Nephron (organoid): ENCODE data around the gene PLCL2.

Experiments used
- H3K27ac Mint-ChIP-seq, 3 experiments: 2 replicates each; pipeline ENCODE4 v1.8.0; 2020; ENCODE audit warnings: mixed read lengths in 3 of 3, mild to moderate bottlenecking in 2 of 3, moderate library complexity in 1 of 3
- H3K27me3 Mint-ChIP-seq: 2 replicates; pipeline ENCODE4 v1.8.0; 2021; ENCODE audit warnings: low read depth, mild to moderate bottlenecking, moderate library complexity, mixed read lengths
- H3K36me3 Mint-ChIP-seq: 2 replicates; pipeline ENCODE4 v1.8.0; 2020; ENCODE audit warnings: low read depth, mixed read lengths
- H3K4me1 Mint-ChIP-seq: 2 replicates; pipeline ENCODE4 v1.8.0; 2020; ENCODE audit warnings: mixed read lengths
- H3K4me3 Mint-ChIP-seq, 3 experiments: 2 replicates each; pipeline ENCODE4 v1.8.0; 2020; ENCODE audit warnings: mild to moderate bottlenecking in 3 of 3, mixed read lengths in 3 of 3, moderate library complexity in 2 of 3
- H3K9me3 Mint-ChIP-seq: 2 replicates; pipeline ENCODE4 v1.8.0; 2020; ENCODE audit warnings: mixed read lengths
- TF ChIP-seq, protein P1 (sequence below), 3 experiments: fragments of 200-600 bp; sonication (generic); IDR thresholded peaks; one replicate each; pipeline ENCODE4 v1.5.0; 2021; ENCODE audit warnings: antibody characterized with exemption in 3 of 3; ENCODE audit not compliant: unreplicated experiment in 3 of 3

Gene PLCL2

DNA sequence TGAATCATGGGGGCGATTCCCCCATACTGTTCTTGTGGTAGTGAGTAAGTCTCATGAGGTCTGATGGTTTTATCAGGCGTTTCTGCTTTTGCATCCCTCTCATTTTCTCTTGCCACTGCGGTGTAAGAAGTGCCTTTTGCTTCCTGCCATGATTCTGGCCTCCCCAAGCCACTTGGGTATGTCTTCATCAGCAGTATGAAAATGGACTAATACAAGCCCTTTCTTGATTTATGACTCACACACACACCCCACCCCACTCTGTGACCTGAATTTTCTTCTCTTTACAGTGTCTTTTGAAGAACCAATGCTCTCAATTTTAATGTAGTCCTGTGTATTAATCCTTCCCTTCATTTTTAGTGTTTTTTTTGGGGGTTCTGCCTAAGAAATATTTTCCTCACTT lies 244.8 kb downstream of the PLCL2 start:
- H3K36me3 Mint-ChIP-seq = peaks cover 4% of the 10 kb centered on the region
- no peak overlapping the region for H3K27ac Mint-ChIP-seq
- TF ChIP-seq, protein P1, sequence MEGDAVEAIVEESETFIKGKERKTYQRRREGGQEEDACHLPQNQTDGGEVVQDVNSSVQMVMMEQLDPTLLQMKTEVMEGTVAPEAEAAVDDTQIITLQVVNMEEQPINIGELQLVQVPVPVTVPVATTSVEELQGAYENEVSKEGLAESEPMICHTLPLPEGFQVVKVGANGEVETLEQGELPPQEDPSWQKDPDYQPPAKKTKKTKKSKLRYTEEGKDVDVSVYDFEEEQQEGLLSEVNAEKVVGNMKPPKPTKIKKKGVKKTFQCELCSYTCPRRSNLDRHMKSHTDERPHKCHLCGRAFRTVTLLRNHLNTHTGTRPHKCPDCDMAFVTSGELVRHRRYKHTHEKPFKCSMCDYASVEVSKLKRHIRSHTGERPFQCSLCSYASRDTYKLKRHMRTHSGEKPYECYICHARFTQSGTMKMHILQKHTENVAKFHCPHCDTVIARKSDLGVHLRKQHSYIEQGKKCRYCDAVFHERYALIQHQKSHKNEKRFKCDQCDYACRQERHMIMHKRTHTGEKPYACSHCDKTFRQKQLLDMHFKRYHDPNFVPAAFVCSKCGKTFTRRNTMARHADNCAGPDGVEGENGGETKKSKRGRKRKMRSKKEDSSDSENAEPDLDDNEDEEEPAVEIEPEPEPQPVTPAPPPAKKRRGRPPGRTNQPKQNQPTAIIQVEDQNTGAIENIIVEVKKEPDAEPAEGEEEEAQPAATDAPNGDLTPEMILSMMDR (IDR thresholded peaks at IDR 0.05; ENCODE audit: unreplicated experiment in 3 of 3) = no peak
- no peaks in the 10 kb centered on the region for H3K4me1 Mint-ChIP-seq
- H3K27me3 Mint-ChIP-seq = peaks cover 4% of the 10 kb centered on the region
- peaks cover 14% of the 10 kb centered on the region for H3K9me3 Mint-ChIP-seq
- no peak overlapping the region for H3K4me3 Mint-ChIP-seq

DNA sequence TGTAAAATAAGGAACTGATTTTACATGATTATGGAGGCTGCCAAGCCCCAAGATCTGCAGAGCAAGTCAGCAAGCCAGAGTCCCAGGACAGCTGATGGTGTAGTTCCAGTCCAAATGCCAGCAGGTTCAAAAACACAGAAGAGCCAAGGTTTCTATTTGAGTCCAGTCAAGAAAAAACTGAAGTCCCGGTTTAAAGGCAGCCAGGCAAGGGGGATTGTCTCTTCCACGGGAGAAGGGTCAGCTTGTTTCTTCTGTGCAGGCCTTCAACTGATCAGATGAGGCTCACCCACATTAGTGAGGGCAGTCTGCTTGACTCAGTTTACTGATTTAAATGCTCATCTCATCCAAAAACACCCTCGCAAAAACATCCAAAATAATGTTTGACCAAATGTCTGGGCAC lies 246.2 kb downstream of the PLCL2 start:
- peaks cover 4% of the 10 kb centered on the region for H3K4me1 Mint-ChIP-seq
- H3K36me3 Mint-ChIP-seq = peaks cover 4% of the 10 kb centered on the region
- peaks cover 14% of the 10 kb centered on the region for H3K9me3 Mint-ChIP-seq
- TF ChIP-seq, protein P1 (IDR thresholded peaks at IDR 0.05; ENCODE audit: unreplicated experiment in 3 of 3) = no peak
- H3K27ac Mint-ChIP-seq = no peak overlapping the region
- H3K27me3 Mint-ChIP-seq = peaks cover 4% of the 10 kb centered on the region
- no peak overlapping the region for H3K4me3 Mint-ChIP-seq

DNA sequence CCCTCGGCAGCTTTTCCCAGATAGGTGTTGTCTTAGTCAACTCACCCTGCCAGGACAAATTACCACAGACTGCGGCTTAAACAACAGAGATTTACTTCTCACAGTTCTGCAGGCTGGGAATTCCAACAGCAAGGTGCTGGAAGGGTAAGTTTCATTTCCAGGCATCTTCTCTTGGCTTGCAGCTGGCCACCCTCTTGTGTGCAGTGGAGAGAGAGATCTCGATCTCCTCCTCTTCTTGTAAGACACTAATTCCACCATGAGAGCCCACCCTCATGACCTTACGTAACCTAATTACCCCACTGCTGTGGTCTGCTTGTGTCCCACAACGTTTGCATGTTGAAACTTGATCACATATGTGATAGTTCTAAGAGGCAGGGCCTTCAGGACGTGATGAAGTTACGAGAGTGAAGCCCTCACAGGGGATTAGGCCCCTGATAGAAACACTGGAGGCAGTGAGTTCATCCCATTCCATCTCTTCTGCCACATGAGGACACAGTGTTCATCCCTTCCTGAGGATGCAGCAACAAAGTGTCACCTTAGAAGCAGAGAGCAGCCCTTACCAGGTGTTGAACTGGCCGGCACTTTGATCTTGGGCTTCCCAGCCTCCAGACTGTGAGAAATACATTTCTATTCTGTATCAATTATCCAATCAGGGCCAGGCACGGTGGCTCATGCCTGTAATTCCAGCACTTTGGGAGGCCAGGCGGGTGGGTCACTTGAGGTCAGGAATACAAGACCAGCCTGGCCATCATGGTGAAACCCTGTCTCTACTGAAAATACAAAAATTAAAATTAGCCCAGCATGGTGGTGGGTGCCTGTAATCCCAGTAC lies 247.7 kb downstream of the PLCL2 start:
- H3K27ac Mint-ChIP-seq = no peak overlapping the region
- H3K27me3 Mint-ChIP-seq = peaks cover 4% of the 10 kb centered on the region
- H3K4me1 Mint-ChIP-seq = peaks cover 10% of the 10 kb centered on the region
- TF ChIP-seq, protein P1 (IDR thresholded peaks at IDR 0.05; ENCODE audit: unreplicated experiment in 3 of 3) = no peak
- peaks cover 4% of the 10 kb centered on the region for H3K36me3 Mint-ChIP-seq
- no peak overlapping the region for H3K4me3 Mint-ChIP-seq
- peaks cover 11% of the 10 kb centered on the region for H3K9me3 Mint-ChIP-seq

DNA sequence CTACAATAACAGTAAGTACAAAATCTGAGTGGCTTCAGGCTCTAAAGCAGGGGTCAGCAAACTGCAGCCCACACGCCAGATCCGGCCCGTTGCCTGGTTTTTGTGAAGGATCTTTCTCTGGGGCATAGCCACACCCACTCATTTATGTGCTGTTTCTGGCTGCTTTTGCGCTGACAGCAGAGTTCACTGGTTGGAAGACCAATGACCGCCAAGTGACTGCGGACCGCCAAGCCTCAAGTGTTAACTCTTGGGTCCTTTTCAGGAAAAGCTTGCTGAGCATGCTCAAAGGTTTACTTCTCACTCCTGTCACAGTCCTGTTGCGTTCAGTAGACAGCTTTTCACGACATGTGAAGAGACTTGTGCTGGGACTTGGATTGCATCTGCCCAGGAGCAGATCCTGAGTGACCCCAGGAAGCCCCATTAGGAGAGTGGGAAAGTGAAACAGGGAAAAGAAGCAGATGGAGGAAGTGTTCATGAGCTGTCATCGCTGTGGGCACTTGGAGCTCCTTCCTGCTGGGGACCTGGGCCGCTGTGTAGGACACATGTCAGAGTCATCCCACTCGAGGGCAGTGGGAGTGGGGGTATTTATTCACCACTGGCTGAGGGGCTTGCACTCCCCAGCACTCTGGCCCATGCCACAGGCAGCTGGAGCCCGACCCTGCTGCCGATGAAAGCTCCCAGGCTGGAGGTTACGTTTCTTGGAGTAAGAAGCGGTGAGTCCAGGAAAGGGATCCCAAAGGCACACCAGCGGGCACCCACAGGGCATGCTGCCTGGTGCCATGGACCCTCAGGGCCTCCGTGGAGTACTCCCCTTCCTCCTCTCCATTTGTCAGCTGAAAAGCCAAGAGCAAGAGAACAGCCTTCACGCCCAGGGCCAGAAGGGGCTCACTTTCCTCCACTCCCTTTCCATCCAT lies 249.1 kb downstream of the PLCL2 start:
- H3K9me3 Mint-ChIP-seq = peaks cover 4% of the 10 kb centered on the region
- H3K4me1 Mint-ChIP-seq = peaks cover 10% of the 10 kb centered on the region
- no peak overlapping the region for H3K4me3 Mint-ChIP-seq
- H3K27me3 Mint-ChIP-seq = peaks cover 4% of the 10 kb centered on the region
- TF ChIP-seq, protein P1 (IDR thresholded peaks at IDR 0.05; ENCODE audit: unreplicated experiment in 3 of 3) = no peak
- H3K27ac Mint-ChIP-seq = no peak overlapping the region
- no peaks in the 10 kb centered on the region for H3K36me3 Mint-ChIP-seq

DNA sequence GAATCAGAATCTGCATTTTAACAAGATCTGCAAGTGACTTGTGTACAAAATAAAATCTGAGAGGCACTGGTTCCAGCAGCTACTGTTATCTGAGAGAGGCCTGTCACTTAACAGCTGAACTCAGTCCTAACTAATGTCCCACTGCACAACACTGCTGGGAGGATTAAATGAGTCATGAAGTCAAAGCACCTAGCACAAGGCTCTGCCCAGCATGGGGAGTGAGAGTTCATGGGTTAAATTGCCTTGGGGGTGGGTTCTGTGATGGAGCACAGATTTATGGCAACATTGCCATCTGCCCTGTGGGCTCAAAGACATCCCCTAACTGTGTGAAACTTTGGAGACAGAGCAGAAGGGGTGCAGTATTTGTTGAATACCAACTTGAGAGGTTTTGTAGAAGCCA lies 250.9 kb downstream of the PLCL2 start:
- peak overlapping the region; percentile 8 to 64 (median 35) for H3K27ac Mint-ChIP-seq
- TF ChIP-seq, protein P1 (IDR thresholded peaks at IDR 0.05; ENCODE audit: unreplicated experiment in 3 of 3) = no peak
- H3K4me3 Mint-ChIP-seq = no peak overlapping the region
- H3K36me3 Mint-ChIP-seq = no peaks in the 10 kb centered on the region
- no peaks in the 10 kb centered on the region for H3K9me3 Mint-ChIP-seq
- peaks cover 10% of the 10 kb centered on the region for H3K4me1 Mint-ChIP-seq
- H3K27me3 Mint-ChIP-seq = peaks cover 13% of the 10 kb centered on the region
